HG03457 (cell line): ENCODE data around the gene TEX29.

Source experiments
- ATAC-seq: cut with Tn5 transposase; IDR thresholded peaks from one replicate; pipeline ENCODE4 v1.9.1; 2021; ENCODE audit warnings: moderate number of reproducible peaks; ENCODE audit not compliant: unreplicated experiment

Gene TEX29

GRCh38 chr13:111390522-111391270 is 70.3 kb downstream of the TEX29 start:
- ATAC-seq, result no peak

DNA sequence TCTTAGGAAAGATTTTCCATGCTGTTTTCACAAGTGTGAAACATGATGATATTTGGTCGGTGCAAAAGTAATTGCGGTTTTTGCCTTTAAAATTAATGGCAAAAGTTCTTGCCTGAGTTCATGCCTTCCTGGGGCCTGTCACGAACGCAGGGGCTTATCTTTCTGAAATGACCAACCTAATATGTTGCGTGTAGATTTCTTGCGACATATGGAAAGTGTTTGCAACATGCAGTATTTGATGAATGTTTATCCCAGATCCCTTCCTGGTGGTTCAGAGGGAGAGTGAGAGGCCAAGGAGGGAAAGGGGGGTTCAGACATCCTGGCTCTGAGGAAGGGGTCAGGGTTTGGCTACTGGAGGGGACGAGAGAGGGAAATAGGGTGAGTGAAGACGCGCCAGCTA is 72.0 kb downstream of the TEX29 start:
- ATAC-seq, result no peak

GRCh38 chr13:111393221-111393790 is 72.9 kb downstream of the TEX29 start:
- no peak for ATAC-seq
